HL-60/S4 (cell line): ENCODE results near the gene EVX1.

Experiments
- in situ Hi-C: fragments of 300-500 bp; cut with MboI; formaldehyde crosslinking; loops from 2 replicates; pipeline ENCODE4 v1.14.3; 2022; ENCODE audit warnings: low sequenced_read_pairs

EVX1 gene

DNA sequence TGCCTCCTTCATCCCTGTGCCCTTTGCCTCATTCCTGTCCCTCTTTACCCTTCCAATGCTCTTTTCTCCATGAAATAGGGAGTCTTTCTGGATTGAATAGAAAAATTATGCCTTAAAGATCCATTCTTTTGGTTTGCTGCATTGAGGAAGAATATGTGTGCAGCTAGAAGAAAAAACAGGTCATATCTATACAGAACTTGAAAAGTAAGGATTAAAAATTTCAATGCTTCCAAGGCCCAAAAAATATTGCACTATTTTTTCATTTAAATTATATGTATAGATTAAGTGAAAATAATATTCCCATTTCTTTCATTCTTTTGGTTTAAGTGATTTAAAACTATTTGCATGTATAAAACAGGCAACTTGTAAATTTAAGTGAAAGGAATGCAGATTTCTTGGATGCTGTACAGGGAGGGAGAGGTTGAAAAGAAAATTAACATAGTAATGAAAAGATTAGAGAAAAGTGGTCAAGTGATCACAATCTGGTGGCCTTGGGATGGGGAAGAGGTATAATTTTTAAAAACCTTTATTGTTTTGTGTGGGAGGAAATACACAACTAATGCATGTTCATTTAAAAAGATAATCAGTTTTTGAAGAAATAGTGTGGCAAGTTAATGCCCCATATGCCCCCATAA, 18.5 kb upstream of the EVX1 start:
- in situ Hi-C loops = loop anchor here (25.0 kb wide), 2 partner anchors 688 to 863 kb away; no protein-coding TSS in a partner anchor

DNA sequence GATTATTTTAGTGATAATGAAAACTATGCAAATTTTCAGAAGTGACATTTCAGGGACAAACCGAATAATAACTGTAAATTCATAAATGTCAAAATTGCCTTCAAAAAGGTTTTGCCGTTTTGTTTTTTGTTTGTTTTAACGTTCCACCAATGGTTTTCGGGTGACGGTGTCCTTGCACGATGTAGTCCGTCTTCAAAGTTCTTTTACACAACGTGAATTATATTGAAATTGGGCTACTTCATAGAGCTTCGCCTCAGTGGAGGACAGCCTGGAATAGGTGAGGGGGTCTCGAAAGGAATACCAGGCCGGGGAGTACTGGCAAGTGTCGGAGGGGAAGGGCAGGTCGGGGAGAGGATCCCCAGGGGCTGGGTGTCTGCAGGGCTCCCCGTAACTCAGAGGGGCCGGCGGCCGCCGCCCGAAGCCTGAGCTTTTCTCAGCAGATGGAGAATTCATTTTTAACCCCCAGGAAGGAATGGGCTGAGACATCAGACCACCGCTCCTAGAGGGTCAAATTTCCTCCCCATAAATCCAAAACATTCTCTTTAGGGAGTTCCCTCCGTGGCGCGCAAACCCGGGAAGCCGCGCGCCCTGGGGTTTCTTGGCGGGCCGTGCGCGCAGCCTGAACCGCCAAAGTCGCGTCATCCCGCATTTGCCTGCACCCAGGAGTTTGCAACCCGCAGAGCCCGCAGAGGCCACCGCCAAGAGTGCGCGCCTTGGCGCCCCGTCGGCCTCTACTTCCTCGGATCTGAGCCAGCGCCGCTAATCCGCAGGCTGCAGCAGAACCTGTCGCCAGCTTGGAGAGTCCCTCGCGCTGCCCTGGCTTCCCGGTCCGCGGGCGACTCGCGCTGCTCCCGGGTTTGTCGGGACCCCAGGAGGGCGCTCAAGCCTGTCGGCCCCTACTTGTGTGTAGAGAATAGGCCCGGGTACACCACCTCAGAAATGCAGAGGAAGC, 17.3 kb upstream of the EVX1 start:
- in situ Hi-C loops = loop anchor here (25.0 kb wide), 2 partner anchors 687 to 862 kb away; no protein-coding TSS in a partner anchor

DNA sequence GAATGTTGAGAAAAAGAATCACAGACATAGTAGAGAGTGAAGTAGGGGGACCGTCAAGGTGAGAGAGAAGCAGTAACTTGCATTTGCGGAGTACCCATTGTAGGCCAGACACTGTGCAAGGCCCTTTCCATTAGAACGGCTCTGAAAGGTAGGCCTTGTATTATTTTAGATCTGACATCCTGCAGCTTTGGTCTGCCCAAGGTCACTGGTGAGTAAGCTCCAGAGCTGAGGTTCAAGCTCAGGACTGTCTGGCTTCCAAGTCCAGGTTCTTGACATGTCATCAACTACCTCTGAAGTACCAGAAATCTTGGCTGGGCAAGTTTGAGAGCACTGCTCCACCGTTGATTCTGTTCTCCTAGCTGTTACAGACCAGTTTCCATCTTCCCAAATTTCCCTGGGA, 13.2 kb upstream of the EVX1 start:
- in situ Hi-C loops = no loop called here

DNA sequence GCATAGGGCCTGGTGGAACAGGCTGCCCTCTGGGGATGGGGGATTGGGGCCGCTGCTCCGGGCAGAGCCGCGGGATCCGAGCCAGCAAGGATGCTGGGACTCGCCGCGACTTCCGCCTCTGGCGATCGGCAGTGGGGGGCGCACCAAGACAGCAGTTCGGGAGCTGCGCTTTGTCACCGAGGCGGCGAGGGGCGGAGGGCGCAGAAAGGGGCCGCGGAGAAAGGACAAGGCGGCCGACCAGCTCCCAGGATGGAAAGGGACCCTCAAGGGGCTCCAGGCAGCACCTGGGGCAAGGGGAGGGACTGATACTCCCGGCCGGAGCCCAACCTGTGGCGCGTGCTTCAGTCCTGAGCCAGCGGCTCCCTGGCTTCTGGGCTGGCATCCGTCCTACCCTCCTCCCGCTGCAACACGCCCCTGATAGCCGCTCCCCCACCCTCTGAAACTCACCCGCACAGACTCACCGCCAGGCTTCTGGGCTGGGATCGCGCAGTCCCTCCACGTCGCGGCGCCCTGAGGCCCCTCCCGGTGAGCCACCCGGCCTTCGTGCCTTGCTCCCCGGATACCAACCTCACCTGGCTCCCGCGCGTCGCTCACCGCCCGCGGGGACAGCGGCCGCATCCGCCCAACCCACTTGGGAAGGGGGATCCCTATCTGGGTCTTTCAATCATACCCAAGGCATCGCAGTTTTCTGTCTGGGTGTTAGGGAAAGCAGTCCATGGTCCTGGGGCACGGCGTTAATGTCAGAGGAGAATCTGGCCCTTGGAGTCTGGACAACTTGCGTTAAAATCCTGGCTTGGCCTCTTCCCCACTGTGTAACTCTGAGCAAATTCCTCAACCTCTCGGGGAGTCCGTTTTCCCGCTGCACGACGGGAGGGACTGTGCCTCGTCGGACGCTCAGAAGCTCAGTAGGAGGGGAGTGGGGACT, 7.0 kb upstream of the EVX1 start:
- in situ Hi-C loops = no loop called here

DNA sequence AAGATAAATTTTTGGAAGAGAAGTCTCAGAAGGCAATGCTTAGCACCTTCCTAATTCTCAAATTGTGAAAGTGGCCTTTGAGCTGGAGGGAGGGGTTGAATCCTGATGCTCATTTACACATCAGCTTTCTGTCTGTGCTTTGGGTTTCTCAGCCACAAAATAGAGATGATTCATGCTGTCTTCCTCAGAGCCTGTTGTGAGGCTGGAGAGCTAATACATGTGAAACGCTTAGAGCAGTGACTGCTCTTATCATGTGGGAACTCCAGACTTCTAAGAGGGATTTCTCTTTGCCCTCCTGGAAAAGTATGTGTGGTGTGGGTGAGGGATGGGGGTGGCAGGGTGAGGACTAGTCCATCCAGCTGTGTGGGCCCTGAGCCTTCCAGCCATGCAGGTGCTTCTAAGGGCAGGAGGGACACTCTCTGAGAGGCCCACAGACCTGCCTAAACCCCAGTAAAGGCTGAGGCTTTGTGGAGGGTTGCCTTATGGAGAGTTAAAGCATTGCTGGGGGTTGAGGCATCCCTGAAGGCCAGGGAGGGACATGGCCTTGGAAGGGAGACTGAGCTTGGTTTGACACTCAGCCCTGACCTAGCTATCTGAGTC, 4.8 kb upstream of the EVX1 start:
- in situ Hi-C loops = no loop called here

DNA sequence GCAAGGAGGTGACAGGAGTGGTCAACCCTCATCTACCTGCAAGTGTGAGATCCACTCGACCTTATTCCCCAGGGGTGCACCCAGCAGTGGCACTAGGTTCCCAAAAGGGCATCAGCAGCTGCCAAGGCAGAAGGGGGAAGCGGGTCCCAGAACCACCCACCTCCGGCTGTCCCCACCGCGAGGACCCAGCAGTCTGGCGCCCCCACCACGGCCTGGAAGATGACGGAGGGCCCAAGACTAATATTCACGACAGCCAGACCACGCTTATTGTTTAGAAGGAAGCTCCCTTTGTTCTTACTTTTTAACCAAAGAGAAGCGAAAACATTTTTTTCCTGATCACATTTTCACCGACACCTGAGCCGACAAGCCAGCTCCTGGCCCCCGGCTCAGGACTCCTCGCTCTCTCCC, 3.6 kb upstream of the EVX1 start:
- in situ Hi-C loops = no loop called here

DNA sequence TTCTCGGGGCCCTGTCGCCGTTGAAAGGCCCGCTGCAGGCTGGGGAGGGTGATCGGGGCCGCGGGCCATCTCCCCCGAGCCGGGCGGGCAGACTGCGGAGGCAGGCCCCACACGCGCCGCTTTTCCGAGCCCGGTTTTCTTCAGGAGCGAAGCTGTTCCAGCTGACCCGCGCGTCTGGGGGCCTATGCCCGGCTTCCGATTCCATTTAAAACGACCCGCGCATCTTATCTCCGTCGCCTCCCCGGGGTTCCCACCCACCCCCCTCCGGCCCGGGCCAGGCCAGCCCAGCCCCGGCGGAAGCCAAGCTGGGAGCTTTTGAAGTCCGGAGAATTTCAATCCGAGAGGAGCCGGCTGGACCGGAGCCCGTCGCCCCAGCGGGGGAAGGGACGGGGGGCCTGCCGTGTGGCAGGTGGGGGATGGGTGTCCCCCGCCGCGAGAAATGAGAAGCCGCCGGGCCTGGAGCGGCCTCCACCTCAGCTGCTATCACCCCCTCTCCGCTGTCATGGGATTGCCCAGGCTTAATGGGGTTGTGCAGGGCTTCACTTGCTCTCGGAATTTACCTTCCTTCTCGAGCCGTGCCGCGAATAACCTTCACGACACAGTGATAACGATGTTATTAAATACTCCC, 3.1 kb upstream of the EVX1 start:
- in situ Hi-C loops = no loop called here

DNA sequence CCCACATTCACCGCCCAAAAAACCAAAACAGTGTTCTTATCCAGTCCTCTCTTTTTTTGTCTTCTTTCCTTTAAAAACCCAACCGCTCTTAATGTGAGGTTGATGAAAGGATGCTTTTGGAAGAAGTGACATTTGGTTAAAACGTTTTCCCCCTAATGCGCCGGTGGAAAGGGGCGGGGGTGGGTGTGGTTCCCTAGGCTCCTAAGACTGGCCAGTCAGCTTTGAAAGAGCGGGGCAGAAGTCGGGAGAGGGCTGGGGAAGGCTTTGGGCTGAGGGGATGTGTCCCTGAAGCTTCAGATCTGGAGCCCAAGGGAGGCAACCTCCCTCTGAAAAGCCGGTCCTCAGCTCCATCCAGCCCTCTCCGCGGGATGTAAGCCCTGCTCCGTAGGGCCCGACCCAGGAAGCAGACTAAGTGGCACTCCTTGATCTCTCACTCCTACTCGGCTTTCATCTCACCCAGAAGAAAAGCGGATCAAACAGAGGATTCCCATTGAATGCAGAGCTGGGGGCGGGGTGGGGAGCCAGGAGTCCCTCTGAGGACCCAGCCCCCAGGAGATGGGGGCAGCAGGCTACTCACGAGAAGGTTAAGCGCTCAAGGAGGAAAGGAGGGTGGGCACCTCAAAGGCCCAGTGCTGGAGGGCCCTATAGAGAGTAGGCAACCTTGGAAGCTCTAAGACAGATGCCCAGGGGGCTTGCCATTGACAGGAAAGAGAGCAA, 2.4 kb upstream of the EVX1 start:
- in situ Hi-C loops = no loop called here

DNA sequence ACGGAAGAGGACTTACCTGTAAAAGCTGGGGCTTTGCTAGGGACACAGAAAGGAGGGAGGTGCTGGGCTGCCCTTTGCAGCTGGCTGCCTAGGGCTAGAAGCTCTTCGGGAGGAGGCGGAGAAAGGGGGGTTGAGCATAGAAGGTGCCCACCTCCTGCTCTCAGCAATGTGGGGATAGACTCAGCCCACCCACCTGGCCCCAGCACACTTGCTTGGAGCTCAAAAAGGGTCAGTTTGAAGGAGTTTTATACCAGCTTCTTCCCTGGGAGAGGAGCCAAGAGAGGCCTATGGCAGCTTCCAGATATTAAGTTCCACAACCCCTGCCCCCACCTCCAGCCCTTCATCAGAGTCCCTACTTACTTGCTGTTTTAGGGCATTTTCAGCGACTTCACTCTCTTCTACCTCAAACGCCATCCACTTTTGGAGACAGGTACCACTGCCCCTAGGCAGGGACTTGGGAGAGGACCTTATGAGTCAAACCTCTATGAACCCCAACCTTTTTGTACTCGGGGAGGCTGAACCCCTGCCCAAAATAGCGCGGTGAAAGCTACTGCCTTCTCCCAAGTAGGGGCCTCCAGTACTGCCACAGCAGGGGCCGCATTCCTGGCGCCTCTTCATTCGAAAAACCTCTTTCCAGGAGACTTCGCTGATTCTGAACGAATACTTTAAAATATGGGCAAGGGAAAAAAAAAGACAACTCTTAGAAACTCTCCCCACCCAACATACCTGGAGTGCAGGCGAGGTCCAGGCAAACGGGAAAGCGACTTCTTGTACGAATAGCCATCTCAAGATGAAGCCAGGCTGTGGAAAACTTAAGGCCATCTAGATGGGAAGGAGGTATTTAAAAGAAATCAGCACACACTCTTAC, 1.2 kb upstream of the EVX1 start:
- in situ Hi-C loops = no loop called here

DNA sequence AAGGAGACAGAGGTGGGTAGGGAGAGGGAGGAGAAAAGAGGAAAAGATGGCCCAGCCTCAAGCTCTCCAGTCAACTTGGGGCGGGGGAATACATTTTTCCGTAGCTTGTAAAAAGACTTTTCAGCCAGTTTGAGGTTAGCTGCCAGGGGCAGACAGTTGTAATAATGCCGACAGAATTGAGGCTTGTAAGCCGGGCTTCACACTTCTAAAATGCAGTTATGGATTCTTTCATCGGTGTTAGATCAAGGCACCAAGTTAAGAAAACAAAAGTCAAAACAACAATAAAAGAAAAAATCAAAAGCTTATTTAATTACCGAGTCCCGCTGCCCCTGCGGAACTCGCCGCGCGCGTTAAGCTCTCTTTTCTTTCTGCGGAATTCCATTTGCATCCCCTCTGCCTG, 448 bp upstream of the EVX1 start:
- in situ Hi-C loops = no loop called here

DNA sequence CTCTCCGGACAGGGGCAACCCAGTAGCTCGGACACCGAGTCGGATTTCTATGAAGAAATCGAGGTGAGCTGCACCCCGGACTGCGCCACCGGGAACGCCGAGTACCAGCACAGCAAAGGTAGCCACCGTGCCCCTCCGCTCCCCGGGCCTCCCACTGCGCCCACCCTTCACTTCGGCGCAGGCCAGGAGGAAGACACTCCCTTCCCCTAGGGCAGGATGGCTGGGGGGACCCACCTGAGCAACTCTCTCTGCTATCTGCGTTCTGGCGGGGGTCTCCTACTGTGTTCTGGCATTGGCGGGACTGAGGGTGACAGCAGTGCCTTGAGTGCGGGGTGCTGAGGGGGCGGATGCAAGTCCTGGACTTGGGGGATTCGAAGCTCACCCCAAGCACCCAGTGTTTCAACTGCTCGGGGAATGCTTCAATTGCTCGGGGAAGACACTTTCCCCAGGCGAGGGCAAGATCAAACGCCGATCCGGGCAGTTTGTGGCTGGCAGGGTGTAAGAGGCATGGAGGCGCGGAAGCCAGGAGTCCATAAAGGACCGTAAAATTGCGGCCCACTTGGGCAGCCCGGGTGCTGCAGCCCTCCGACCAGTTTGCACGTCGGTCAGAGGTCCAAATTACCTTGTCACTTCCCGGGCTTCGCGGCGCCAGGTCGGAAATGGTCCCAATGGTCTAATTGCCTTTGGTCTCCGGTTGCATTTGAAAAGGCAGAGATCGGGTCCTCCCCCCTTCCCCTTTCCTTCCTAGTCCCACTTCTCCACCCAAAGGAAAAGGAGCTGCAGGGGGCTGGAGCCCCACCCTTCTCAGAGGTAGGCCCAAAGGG, 950 bp downstream of the EVX1 start:
- in situ Hi-C loops = no loop called here

DNA sequence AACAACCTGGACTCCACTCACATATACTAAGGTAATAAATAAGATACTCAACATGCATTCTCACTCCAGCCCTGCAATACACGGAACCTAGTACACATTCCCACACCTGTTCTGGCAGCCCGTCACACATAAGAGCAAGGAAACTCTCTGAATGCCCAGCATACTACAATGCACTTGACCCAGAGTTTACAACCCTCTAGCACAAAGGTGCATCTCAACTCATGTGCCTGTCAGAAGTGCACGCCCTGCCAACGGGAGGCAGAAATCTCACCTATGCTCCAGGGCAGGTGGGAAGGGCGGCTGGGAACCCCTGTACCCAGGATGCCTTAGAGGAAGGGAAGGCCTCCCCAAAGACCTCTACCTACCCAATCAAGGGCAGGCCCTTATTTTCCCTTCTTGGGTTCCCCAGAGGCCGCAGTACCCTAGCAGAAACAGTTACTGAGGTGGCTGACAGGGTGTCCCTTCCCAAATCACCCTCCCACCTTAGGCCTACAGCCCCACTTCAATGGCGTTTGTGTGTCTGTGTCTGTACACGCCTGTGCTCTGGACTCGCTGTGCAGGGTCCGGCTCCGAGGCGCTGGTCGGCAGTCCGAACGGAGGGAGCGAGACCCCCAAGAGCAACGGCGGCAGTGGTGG, 2.0 kb downstream of the EVX1 start:
- in situ Hi-C loops = no loop called here

DNA sequence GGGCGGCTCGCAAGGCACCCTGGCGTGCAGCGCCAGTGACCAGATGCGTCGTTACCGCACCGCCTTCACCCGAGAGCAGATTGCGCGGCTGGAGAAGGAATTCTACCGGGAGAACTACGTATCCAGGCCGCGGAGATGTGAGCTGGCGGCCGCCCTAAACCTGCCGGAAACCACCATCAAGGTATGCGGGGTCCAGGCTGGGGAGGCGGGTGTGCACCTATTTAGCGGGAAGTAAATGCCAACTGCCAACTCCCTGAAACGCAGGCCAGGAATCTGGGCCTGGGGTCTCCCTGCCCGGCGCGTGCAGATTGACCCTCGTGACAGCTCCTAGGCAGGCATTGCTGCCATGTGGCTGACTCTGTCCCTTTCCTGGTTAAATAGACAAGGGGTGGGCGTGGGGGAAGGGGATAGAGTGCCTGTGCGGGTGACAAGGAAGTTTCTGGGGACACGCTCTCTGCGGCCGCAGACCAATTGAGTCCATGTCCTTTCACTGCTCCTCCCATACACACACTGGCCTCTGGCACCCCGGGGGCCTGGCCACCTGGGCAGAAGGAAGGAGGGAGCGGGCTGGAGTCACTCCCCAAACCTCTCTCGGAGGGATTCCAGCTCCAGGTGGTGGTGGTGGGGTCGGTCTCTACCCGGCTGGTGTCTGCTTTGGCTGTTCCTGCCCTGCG, 2.7 kb downstream of the EVX1 start:
- in situ Hi-C loops = no loop called here

DNA sequence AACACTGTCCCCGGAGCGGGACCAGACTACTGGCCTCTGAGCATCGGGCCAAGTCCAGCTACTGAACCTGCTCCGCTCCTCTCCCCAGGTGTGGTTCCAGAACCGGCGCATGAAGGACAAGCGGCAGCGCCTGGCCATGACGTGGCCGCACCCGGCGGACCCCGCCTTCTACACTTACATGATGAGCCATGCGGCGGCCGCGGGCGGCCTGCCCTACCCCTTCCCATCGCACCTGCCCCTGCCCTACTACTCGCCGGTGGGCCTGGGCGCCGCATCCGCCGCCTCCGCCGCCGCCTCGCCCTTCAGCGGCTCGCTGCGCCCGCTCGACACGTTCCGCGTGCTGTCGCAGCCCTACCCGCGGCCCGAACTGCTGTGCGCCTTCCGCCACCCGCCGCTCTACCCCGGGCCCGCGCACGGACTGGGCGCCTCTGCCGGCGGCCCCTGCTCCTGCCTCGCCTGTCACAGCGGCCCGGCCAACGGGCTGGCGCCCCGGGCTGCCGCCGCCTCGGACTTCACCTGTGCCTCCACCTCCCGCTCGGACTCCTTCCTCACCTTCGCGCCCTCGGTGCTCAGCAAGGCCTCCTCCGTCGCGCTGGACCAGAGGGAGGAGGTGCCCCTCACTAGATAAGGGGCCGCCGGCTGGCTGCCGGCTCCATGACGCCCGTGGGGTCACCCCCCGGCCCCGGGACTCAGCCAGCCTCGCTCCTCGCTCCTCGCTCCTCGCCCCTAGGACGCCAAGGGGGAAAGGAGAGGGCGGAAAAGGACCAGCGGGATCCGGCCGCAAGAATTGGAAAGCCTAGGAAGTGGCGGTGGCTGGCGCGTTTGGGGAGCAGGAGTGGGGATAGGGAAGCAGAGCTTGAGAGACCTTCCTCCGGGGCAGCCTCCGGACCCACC, 3.4 kb downstream of the EVX1 start:
- in situ Hi-C loops = no loop called here

DNA sequence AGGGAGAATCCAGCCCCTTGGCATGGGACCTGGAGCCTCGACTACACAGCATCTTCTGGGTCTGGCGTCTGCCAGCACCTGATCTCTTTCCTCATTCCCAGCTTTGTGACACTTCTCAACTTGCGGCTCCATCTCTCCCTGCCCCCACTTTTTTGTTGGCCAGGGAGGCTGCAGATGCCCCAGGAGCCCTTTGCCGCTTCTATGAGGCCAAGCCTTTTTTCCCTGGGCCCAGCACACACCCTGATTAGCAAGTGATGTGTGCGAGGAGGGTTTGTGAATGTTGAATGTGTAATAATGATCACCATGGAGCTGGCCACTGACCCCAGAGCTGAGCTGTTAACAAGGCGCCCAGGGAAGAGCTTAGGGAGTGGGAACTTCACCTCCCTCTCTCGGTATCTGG, 4.4 kb downstream of the EVX1 start:
- in situ Hi-C loops = no loop called here
